HG03521 (cell line): ENCODE results near the gene LGALS16.
"Not testable (repeated sequence)": the region's sequence is repeated elsewhere in the genome, so short reads cannot be mapped to it uniquely, and the experiment has no call there.

Experiments
- ATAC-seq: cut with Tn5 transposase; IDR thresholded peaks from one replicate; pipeline ENCODE4 v1.9.1; 2021; ENCODE audit warnings: mild to moderate bottlenecking, moderate library complexity; ENCODE audit not compliant: unreplicated experiment

Gene LGALS16

DNA sequence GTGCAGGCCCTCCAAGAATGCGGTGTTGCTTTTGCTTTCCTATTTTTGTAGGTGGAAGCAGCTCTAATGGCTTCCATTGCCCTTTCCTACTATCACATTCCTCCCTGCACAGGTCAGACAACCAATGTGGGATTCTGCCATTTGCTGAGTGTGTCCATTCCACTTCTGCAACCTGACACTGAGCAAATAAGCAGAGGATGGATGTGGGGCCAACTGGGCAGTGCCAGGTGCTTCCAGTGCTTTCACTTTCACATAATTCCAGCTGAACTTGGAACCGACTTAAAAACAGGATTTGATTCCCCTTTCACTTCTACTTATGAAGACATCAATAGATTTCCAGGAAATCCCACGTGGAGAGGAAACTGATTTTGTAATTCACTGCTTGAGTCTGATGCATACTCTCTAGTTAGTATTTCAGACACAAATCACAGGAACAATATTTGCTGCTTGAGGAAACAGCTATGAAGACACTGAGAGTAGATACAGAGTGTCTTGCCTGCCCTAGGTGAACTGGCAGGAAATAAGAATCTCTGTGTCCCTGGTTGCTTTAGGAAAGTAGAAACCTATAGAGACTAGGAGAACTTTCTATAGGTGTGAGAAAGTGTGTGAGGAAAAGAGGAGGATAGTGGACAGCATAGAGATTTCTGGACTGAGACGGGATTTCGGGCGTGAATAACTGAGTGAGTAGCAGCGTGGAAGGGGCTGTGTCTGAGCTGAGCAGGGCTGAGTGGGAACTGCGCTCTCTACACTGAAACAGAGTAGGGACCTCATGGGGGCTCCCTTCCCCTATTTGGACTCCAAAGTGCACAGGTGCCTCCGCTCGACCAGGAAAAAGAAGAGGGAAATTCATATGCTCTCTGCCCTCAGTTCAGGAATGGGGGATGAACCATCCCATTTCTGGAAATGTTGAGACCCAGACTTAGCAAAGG, 22.5 kb downstream of the LGALS16 start:
- ATAC-seq = no peak

DNA sequence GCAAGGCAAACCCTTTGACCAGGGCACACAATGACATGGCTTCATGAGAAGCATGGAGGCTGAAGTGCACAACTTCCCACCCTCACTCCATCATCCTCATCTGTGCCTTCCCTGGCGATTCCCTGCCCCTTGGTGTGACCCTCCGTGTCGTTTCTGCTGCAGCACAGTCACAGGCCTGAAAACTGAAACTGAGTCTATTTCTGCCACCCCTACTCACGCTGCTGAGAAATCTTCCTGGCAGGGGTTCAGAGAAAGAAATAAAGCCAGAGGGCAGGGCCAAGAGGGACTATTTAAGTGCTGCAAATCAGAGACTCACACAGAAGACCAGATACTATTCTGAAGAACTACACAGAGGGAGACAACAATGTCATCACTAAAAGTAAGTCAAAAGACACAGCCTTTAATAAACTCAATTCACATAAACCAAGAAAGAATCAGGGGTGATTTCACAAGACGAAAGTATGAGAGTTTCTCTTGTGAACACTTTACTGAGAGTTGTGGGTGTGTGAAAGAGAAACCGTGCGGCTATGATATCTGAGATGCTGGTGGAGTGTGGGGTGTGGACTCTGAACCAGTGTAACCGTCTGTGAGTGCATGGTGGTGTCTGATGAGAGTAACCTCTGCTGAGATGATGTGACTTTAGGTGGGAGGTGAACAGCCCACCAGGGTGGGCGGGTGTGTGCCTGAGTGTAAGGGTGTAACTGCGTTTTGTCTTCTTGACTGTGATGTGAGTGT, 23.5 kb downstream of the LGALS16 start:
- ATAC-seq = peak; percentile 60

DNA sequence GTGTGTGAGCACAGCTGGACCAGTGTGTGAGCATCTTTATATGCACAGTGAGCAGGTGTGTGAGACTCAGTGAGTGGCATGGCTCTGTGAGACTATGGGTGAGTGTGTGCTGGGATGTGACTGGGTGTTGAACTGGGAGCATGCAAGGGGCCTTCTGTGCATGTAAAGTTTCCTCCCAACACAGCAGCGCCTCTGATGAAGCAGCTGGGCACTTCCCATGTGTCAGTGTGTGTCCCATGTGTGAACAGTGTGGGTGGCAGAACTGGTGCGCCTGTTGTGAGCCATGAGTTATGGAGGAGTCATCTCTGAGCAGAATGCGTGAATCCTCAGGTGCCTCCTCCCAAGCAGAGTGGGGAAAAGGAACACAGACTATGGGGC, 24.1 kb downstream of the LGALS16 start:
- no peak for ATAC-seq

DNA sequence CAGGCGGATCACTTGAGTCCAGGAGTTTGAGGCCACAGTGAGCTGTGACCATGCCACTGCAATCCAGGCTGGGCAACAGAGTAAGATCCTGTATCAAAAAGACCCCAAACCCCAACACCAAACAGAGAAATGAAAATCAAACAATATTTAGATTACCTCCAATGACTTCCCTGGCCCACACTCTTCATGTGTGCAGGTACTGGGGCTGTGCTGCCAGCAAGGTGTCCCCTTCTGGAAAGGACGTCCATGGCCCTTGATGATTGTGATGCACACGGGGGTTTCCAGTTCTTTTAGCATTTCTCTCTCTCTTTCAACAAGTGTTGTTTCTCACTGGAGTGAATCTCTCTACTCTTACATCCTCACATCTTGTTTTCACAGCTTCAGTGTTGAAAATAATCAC, 24.9 kb downstream of the LGALS16 start:
- ATAC-seq = no peak

DNA sequence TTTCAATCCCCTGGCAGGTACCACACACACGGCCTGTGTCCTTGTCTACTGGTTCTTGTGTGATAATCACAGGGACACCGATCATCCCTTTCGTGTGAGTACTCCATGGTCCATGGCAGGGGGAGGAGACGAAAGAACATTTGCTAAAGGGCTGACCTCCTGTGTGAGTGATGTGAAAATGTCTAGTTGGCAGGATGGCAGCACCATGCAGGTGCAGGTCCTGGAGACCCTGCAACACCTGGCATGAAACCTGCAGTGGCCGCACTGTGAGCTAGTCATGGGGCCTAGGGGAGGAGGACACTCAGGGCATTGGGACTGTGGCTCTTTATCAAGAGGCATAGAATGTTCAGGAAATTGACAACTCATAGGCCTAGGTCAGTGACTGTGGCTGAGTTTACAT, 25.7 kb downstream of the LGALS16 start:
- no peak for ATAC-seq

DNA sequence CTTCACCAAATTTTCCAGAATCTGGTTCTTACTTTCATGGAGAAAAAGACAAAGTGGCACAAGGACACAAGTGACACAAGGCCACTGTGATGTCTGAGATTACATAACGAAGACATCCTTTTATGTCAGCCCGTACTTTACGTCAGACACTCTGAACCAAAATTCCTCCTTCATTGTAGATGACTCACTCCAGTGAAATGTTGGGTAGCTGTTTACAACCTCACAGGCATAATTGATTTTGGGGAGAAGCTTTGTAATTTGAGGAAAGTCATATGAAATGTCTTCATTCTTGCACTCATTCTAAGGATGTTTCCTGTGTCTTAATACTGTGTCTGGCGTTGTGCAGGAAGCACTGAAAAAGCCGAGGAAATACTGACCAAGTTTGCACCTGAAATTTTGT, 28.6 kb downstream of the LGALS16 start:
- ATAC-seq = no peak

DNA sequence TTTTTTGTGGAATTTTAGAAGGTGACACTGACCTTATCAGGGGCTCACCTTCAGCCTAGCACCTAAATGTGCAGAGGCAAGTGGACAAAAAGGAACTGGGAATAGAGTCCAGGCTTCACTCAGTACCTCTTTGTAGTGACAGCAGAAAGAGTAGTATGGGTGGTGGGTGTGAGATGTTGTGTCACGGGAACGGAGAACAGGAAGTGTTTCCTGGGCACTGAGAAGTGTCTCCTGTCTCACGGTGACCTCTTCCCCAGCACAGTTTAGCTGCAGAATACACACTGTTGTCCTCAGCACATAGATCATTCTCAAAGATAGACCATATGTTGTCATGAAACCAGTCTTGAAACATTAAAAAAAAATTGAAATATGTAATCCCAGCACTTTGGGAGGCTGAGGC, 31.0 kb downstream of the LGALS16 start:
- no peak for ATAC-seq

DNA sequence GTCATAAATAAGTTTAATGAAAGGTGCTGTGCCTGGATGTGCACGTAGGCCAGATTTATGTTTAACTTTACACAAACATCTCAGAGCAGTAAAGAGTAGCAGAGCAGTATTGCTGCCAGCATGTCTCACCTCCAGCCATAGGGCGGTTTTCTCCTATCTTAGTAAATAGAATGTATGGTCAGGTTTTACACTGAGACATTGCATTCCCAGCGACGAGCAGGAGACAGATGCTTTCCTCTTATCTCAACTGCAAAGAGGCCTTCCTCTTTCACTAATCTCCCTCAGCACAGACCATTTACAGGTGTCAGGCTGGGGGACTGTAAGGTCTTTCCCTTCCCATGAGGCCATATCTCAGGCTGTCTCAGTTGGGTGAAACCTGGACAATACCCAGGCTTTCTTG, 32.9 kb downstream of the LGALS16 start:
- ATAC-seq = not testable (repeated sequence)

DNA sequence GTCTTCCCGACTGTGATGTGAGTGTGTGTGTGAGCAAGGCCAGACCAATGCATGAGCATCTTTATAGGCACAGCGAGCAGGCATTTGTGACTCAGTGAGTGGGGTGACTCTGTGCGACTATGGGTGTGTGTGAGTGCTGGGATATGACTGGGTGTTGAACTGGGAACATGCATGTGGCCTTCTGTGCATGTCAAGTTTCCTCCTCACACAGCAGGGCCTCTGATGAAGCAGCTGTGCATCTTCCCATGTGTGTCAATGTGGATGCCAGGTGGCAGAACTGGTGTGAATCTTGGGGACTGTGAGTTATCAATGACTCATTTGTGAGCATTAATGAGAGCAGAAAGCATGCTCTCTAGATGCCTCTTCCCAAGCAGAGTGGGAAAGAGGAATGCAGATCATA, 36.5 kb downstream of the LGALS16 start:
- no peak for ATAC-seq

DNA sequence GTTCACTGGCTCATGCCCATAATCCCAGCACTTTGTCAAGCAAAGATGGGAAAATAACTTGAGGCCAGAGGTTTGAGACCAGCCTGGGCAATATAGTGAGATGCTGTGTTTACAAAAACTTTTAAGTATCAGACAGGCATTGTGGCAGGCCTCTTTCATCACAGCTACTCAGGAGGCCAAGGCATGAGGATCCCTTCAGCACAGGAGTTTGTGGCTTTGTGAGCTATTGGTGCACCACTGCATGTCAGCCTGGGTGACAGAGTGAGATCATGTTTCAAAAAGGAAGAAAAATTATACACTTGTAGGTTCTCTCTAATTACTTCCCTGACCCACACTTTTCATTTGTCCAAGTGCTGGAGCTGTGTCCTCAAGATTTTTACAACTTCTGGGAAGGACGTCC, 37.1 kb downstream of the LGALS16 start:
- ATAC-seq = no peak

DNA sequence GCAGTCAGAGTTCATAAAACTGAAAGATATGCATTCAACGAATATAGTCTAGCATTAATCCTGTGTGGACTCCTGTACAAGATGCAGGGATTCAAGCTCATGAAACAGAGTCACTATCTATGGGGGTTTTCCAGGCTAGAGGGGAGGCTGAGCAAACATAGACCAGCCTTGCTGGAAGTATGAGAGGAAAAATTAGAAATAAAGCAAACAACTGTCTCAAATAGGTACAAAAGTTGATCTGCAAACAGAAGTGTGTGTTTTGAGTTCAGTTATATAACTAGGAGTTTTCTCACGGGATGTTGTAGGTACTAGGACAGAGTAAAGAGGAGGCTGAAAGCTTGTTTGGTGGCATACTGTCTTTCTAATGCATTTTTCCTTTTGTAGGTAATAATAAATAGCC, 40.0 kb downstream of the LGALS16 start:
- no peak for ATAC-seq

DNA sequence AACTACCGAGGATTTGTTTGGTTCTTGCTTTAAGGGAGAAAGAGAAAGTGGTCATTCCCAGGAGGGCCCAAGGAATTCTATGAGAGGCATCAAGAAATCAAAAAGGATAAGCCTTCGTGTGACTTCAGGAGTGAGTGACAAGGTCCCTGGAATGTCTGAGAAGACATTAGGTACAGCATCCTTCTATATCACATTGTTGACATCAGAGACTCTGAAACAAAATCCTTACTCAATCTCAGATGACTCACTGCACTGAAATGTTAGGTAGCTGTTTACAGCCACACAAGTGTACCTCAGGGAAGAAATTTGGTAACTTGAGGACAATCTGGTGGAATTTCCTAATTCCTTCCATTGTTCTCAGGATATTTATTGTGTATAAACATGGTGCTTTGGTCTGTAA, 40.7 kb downstream of the LGALS16 start:
- ATAC-seq = no peak

DNA sequence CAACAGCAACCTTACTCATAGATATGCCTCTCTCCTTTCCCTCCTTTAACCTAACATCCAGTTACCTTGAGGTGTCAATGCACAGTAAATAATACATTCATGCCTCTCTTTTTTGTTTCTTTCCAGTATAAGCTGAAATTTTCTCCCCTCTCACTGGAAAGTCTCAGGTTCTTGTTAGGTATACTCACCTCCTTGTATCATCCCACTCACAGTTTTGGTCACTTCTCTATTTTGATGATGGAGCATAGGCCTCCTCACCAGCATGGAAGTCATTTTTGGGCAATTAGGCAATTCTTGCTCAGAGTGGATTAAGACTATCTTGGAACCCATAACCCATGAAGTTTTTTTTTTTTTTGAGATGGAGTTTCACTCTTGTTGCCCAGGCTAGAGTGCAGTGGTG, 42.8 kb downstream of the LGALS16 start:
- ATAC-seq = no peak

DNA sequence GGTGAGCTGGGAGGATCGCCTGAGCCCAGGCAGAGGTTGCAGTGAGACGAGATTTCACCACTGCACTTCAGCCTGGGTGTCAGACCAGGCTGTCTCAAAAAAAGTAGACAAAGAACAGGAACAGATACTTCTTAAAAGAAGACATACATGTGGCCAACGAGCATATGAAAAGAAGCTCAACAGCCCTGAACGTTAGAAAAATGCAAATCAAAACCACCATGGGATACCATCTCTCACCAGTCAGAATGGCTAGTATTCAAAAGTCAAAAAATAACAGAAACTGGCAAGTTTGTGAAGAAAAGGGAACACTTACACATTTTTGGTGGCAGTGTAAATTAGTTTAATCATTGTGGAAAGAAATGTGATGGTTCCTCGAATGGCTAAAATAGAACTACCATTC, 45.6 kb downstream of the LGALS16 start:
- ATAC-seq = peak; percentile 41

DNA sequence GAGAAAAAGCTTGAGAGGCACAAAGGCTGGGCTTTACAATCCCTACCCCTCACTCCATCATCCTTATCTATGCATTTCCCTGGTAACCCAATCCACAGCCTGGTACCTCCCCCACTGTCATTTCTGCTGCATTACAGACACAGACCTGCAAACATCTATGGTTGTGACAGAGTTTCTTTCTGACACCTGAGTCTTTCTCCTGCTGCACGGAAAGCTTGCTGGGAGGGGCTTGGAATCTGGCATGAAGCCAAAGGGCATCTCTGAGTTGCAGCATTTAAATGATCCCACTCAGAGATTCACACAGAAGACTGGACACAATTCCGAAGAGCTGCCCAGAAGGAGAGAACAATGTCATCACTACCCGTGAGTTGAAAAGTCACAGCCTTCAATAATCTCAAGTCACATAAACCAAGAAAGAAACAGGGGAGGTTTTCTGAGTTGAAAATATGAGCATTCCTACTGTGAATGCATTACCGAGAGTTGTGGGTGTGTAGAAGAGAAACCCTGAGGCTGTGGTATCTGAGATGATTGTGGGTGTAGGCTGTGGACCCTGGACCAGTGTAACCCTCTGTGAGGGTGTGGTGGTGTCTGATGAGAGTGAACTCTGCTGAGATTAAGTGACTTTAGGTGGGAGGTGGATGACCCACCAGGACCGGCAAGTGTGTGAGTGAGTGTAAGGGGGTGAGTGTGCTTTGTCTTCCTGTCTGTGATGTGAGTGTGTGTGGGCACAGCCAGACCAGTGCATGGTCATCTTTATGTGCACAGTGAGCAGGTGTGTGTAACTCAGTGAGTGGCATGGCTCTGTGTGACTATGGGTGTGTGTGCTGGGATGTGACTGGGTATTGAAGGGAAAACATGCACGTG, 48.7 kb downstream of the LGALS16 start, which contains the start of gene LGALS14:
Gene LGALS14 (plus strand): TSS at position 301 of the 864 bp plus-strand sequence. CDS start 48 bp downstream, at position 349.
- peak; percentile 48 for ATAC-seq

DNA sequence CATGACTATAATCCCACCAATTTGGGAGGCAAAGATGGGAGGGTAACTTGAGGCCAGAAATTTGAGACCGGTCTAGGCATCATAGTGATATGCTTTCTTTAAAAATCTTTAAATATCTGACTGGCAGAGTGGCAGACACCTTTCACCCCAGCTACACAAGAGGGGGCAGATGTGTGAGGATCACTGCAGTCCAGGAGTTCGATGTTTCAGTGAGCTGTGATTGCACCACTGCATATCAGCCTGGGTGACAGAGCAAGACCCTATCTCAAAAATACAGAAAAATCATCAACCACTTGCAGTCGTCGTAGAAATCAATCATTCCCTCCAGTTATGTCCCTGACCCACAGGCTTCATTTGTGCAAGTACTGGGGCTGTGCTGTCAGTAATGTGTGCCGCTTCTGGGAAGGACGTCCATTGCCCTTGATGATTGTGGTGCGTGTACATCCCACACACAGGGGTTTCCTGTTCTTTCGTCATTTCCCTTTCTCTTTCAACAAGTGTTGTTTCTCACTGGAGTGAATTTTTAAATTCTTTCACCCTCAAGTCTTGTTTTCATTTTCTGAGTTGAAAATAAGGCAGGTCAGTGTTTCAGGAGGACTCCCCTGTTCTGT, 50.0 kb downstream of the LGALS16 start:
- no peak for ATAC-seq

DNA sequence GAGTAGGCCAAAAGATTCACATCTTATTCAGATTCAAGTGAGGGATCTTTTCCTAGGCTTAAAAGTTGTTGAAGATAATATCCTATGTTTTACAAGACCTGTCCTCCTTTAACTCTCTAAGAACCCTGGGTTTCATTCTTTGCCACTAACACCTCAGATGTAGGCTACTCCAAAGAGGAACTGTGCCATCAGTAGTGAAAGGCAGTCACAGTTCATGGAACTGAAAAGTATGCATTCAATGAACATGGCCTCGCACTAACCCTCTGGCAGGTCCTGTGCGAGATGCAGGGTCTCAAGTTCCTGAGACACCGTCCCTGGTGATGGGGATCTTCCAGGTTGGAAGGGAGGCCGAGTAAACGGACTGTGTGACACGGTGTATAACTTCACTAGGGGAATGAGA, 52.9 kb downstream of the LGALS16 start:
- no peak for ATAC-seq

DNA sequence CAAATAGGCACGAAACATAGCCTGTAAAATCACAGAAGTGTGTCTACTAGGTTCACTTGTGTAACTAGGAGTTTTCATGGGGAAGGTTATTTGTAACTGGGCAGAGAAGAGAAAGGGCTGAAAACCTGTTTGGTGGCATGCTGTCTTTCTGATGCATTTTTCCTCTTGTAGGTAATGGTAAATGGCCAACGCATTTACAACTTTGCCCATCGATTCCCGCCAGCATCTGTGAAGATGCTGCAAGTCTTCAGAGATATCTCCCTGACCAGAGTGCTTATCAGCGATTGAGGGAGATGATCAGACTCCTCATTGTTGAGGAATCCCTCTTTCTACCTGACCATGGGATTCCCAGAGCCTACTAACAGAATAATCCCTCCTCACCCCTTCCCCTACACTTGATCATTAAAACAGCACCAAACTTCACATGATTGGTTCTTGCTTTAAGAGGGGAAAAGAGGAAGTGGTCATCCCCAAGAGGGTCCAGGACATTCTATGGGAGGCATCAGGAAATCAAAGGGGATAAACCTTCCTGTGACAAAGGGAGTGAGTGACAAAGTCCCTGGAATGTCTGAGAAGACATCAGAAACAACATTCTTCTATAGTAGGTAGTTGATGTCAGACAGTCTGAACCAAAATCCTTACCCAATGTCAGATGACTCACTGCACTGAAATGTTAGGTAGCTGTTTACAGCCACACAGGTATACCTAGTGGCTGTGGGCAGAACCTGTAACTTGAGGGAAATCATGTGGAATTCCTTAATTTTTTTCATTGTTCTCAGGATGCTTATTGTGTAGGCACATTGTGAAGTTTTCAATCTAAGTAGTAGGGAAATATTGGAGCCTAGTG, 53.5 kb downstream of the LGALS16 start:
- no peak for ATAC-seq
